GM12892 (cell line): ENCODE results near the gene ITPR1.

ENCODE experiments used
- POLR2A ChIP-seq: IDR thresholded peaks from 2 replicates; pipeline ENCODE4 v1.6.1; 2011; ENCODE audit warnings: low read depth, low read length, control low read depth
- POLR2AphosphoS5 ChIP-seq: IDR thresholded peaks from 2 replicates; pipeline ENCODE4 v1.6.1; 2011; ENCODE audit warnings: low read depth, low read length, control low read depth

GRCh38 chr3:4581498-4581897 is 88.3 kb downstream of the ITPR1 start:
- no peak for TF ChIP-seq POLR2AphosphoS5
- TF ChIP-seq POLR2A, result no peak
